Stimulated activated CD8-positive, alpha-beta memory T cell treated with anti-CD3 and anti-CD28 coated beads, Interleukin-2, amount 100 ng/mL, for 48 hours (primary cell): Measurements from ENCODE around the gene IL1RN.

ENCODE experiments used
- DNase-seq, 2 donors: peaks; one replicate each; pipeline ENCODE4 v3.0.0-alpha.2; 2020; ENCODE audit warnings: low read depth in 2 of 2

The IL1RN gene

DNA sequence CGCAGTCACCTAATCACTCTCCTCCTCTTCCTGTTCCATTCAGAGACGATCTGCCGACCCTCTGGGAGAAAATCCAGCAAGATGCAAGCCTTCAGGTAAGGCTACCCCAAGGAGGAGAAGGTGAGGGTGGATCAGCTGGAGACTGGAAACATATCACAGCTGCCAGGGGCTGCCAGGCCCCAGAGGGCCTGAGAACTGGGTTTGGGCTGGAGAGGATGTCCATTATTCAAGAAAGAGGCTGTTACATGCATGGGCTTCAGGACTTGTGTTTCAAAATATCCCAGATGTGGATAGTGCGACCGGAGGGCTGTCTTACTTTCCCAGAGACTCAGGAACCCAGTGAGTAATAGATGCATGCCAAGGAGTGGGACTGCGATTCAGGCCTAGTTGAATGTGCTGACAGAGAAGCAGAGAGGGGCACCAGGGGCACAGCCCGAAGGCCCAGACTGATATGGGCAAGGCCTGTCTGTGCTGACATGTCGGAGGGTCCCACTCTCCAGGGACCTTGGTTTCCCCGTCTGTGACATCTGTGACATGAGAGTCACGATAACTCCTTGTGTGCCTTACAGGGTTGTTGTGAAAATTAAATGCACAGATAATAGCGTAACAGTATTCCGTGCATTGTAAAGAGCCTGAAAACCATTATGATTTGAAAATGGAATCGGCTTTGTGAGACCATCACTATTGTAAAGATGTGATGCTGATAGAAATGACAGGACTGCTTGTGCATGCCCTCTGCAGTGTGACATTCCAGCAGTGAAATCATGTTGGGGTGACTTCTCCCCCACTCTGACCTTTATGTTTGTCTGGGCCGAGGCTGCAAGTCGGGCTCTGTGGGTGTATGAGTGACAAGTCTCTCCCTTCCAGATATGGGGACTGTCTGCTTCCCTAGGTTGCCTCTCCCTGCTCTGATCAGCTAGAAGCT lies 510 bp downstream of the IL1RN start:
- DNase-seq, result no peak

DNA sequence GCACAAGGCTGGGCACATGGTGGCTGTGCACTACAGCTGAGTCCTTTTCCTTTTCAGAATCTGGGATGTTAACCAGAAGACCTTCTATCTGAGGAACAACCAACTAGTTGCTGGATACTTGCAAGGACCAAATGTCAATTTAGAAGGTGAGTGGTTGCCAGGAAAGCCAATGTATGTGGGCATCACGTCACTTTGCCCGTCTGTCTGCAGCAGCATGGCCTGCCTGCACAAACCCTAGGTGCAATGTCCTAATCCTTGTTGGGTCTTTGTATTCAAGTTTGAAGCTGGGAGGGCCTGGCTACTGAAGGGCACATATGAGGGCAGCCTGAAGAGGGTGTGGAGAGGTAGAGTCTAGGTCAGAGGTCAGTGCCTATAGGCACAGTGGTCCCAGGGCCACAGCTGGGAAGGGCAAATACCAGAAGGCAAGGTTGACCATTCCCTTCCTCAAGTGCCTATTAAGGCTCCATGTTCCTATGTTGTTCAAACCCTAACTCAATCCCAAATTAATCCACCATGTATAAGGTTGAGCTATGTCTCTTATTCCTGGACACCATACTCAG lies 2.2 kb downstream of the IL1RN start:
- DNase-seq, result no peak

DNA sequence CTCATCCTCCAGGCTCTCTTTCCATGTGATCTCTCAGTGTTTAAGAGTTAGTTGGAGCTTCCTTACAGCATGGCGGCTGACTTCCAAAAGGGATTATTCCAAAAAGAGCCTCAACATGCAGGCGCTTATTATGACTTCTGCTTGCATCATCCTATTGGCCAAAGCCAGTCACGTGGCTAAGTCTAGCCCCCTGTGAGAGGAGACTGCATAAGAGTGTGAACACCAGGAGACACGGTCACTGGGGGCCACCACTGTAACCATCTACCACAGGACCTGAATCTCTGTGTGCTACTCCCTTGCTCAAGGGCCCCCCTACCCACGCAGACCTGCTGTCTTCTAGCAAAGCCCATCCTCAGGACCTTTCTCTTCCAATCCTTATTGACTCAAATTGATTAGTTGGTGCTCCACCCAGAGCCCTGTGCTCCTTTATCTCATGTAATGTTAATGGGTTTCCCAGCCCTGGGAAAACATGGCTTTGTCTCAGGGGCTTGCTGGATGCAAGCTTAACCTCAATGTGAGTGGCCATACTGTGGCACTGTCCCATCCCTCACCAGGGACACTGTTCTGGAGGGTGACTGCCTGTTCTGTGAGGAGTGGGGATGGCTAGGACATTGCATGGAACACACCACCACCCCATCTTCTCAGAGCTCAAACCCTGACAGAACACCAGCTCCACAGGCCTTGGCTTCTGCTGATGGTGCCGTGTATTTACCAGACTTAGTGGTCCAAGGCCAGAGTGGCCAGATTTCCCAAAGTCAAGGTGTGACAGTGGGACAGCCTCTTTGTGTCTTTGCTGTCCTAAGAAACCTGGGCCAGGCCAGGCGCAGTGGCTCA lies 4.2 kb downstream of the IL1RN start:
- no peak for DNase-seq

DNA sequence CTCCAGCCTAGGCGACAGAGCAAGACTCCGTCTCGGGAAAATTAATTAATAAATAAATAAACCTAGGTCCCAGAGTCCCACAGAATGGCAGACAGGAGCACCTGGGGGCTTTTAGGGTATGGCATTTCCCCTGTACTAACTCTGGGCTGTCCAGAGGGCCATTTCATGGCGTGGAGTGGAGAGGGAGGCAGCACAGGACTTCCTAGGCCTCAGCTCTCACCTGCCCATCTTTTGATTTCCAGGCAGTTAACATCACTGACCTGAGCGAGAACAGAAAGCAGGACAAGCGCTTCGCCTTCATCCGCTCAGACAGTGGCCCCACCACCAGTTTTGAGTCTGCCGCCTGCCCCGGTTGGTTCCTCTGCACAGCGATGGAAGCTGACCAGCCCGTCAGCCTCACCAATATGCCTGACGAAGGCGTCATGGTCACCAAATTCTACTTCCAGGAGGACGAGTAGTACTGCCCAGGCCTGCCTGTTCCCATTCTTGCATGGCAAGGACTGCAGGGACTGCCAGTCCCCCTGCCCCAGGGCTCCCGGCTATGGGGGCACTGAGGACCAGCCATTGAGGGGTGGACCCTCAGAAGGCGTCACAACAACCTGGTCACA lies 5.1 kb downstream of the IL1RN start:
- no peak for DNase-seq

DNA sequence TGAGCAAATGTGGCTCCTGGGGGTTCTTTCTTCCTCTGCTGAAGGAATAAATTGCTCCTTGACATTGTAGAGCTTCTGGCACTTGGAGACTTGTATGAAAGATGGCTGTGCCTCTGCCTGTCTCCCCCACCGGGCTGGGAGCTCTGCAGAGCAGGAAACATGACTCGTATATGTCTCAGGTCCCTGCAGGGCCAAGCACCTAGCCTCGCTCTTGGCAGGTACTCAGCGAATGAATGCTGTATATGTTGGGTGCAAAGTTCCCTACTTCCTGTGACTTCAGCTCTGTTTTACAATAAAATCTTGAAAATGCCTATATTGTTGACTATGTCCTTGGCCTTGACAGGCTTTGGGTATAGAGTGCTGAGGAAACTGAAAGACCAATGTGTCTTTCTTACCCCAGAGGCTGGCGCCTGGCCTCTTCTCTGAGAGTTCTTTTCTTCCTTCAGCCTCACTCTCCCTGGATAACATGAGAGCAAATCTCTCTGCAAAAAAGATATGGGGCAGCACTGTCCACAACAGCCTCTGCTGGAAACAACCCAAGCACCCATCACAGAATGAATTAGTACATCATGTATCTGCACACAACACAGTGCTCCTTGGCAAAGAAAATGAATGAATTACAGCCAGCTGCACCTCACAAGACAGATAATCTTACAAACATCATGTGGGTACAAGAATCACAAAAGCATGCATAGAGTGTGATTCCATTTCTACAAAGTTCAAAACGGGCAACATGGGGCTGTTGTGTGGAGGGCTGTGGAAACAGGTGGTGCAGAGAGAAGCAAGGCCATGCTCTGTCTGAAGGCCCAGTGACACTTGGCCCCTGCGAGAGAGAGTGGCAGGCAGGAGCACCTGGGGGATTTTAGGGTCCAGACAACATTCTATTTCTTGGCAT lies 6.6 kb downstream of the IL1RN start:
- no peak for DNase-seq

DNA sequence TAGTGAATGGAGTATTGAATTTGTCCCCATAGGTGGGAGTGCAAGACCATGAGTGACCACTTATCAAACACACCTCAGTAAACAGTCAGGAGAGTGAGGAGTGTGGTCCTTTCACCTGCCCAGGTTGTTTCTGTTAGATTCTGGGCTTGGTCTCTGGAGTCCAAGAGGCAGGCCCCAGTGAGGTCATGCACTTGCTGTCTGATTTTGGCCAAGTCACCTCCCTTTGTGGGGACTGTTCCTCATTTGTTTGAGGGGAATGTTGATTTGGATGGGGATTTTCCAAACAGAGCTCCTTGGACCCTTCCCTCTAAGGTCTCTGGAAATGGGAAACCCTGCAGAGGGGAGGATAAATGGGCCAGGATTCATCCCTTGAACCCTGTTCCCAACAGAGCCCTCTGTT lies 7.3 kb downstream of the IL1RN start:
- DNase-seq, result no peak

DNA sequence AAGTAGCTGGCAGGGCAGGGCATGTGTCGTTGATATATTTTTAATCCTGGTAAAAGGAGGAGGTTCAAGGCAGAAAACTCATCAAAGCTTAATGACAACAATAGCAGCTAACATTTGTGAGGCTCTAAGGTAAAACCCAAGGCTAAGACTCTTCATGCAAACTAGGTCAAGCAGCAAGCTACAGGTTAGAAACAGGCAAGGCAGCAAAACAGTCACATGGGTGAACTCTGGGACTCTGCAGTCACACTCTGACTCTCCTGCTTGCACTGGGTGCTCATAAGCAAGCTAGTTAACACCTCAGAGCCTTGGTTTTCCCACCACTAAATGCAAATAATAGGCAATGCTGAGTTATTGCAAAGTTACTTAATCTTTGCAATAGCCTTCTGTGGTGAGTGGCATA lies 7.9 kb downstream of the IL1RN start:
- DNase-seq, result no peak

DNA sequence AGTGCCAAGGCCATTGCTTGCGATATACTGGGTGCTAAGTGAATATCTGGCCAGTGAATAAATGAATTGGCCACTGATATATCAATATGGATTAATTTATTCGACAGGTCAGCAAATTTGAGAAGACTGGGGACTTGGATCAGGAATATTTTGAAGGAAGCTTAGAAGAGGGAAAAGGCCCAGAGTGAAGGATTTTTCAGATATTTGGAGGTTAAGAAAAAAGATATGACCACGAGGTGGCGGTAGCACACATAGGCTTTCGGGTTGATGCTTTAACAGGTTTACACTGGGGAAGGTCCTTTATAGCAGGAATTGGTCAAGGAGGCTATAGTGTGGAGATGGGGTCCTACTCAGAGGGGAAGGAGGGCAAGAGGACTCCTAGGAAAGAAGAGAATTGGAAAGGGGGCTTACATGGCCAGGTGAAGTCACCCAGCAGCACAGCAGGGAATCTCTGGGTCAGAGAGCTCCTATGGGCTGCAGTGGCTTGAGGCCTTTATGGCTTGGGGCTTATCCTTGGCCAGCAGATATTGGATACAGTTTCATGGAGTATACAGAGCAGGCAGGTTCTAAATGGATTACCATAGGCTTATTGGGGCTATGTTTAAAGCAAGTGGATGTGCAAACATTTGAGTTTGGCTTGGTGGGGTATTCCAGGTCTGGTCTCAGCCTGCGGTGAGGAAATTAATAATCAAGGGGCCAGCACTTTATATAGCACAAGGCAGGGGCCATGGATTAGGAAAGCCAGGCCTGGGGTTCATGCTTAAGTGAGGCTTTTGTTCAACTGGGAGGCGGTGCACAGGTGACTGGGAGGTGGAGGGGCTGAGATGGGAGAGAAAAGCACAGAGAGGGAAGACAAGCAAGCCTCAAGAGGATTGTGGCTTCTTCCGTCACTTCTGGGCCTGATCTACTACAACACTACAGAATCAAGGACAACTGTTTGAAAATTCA lies 9.7 kb downstream of the IL1RN start:
- DNase-seq, result no peak

DNA sequence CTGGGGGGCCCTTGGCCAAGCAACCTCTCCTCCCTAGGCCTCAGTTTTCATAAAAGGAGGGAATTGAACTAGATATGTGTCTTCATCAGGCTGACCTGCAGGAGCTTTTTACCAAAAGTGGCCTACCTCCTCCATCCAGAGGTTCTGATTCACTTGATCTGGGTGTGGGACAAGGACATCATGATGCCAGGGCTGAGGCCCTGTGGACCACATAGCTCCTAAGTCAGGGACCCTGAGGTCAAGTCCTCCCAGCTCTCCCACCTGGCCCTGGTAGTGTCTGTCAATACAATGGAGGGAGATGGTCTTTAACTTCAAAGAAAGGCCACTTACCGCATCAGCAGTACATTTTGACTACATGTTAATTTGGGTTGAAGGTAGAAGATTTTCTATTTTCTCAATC lies 10.4 kb downstream of the IL1RN start:
- DNase-seq, result no peak

DNA sequence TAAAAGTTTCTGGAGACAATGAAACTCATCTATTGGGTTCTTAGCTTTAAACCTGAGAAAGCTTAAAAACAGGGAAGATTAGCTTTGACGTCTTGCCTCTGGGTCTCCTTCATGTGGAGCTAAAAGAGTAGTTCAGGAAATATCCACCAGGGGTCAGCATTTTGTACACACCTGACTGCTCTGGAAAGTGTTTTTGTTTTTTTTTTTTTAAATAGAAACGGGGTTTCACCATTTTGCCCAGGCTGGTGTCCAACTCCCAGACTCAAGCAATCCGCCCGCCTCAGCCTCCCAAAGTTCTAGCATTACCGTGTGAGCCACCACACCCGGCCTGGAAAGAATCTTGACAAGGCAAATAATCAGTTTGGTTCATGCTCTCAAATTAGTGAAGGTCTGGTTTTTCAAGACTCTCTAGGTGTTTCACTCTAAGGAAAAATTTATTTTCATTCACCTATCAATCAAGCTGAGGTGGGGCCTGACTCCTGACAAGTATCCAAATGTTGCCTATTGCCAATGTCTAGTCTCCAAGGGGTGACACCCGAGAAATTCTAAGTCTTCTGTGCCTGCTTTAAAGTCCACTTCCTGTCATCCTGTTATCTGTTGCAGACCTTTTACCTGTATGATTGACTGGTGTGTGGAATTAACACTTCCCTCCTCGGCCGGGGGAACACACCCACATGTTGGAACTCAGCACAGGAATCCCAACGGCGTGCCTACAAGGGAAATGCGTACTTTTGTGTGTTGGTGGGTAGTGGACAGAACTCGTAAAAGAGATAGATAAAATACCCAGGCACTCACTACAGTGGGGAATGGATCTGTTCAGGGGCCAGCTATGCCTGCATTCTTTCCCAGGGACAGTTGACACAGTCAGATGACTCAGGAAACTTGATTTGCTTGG lies 11.3 kb downstream of the IL1RN start:
- DNase-seq, result no peak

DNA sequence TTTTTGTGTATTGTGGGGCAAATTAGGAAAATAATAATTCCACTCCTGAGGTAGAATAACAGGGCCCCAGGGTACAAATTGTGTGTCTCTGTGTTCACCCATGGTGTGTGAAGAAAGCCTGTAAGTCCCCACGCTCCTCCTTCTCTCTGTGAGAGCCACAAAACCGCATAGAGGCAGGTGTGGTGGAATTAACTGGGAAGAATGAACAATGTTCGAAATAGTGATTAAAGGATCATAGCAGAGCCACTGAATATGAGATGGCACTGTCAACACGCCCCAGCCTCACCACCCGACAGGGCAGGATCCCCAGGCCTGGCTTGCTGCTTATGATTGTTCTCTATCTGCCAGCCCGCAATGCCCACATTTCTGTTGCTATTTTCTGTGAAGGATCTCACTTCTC lies 14.1 kb downstream of the IL1RN start:
- no peak for DNase-seq

DNA sequence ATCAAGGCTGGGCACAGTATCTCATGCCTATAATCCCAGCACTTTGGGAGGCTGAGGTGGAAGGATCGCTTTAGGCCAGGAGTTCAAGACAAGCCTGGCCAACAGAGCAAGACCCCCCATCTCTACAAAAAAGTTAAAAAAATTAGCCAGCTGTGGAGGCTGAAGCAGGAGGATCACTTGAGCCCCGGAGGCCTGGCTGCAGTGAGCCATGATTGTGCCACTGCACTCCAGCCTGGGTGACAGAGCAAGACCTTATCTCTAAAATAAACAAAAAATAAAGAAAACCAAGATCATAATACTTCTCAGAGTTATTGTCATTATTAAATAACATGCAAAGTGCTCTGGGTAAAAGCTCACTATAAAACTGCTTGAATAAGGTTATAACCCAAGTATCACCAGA lies 14.9 kb downstream of the IL1RN start:
- no peak for DNase-seq

DNA sequence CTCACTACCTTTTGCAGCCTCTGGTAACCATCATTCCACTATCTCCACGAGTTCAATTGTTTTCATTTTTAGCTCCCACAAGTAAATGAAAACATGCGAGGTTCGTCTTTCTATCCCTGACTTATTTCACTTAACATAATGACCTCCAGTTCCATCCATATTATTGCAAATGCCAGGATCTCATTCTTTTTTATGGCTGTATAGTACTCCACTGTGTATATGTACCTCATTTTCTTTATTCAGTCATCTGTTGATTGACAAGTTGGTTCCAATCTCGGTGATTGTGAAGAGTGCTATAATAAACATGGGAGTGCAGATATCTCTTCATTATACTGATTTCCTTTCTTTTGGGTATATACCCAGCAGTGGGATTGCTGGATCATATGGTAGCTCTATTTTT lies 16.9 kb downstream of the IL1RN start:
- DNase-seq, result no peak

DNA sequence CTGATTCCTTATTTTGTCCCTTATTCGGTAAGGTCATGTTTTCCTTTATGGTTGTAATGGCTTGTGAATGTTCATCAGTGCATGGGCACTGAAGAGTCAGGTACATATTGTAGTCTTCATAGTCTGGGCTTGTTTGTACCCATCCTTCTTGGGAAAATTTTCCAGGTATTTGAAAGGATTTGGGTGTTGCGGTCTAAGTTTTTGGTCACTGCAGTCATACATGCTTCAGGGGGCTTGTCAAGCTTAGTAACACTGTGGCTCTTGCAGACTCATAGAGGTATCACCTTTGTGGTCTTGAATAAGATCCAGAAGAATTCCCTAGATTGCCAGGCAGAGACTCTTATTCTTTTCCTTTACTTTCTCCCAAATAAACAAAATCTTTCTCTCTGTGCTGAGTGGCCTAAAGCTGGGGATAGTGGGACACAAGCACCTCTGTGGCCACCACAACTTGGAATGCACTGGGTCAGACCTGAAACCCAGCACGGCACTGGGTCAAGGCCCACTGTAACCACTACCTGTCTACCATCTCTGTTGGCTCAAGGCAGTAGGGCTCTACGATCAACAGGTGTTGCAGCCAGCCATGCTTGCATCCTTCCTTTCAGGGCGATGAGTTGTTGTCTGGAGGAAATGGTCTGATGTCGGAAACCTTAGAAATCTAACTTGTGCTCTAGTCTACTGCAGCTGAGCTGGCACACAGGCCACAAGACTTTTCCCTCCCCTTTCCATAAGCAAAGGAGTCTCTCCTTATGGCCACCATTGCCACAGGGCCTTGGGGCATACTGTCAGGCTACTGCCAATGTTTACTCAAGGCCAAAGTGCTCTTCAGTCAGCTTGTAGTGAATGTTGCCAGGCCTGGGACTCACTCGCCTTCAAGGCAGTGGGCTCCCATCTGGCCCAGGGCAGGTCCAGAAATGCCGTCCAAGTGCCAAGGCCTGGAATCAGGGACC lies 21.5 kb downstream of the IL1RN start:
- no peak for DNase-seq

DNA sequence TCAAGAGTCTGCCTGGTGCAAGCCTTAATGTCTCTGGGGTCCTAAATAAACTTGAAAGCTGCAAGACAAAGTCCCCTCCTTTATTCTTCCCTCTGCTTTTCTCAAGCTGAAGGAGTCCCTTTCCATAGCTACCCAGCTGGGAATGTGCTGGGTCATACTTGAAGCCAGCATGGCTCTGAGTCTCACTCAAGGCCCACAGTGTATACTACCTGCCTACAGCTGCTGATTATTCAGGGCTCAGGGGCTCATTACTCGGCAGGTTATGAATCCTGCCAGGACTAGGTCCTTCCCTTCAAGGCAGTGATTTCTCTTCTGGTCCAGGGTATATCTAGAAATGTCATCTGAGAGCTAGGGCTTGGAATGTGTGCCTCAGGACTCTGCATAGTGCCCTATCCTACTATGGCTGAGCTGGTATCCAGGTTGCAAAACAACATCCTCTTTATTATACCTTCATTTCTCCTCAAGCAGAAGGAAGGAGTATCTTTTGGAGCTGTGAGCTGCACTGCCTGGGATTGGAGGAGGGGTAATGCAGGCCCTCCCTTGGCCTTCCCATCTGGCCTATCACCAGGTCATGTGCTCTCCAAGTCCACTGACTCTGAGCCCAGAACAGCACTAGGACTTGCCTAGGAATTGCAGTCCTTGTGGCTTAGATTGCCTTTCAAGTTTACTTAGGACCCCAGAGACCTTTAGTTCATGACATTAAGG lies 22.3 kb downstream of the IL1RN start:
- no peak for DNase-seq

DNA sequence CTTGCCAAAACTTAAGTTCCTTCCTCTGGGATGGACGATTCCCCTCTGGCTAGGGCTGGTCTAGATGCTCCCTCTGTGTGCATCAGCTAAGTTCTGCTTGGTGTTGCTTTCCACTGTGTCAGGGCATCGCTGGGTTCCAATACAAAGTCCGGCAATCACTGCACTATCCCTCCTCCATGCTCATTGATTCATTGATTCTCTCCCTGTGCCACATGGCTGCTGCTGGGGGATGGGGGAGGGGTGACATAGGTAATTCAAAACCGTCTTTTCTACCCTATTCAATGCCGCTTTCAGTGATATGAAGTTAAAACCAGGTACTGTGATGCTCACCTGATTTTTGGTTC lies 22.8 kb downstream of the IL1RN start:
- no peak for DNase-seq

DNA sequence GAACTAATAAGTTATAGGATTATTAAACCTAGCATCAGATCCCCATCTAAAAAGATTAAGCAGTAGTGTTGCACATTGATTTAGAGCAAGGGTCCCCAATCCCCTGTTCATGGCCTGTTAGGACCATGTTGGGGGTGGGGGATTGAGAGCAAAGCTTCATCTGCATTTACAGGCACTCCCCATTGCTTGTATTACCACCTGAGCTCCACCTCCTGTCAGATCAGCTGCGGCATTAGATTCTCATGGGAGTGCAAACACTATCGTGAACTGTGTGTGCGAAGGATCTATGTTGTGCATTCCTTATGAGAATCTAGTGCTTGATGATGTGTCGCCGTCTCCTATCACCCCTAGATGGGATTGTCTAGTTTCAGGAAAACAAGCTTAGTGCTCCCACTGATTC lies 27.9 kb downstream of the IL1RN start:
- no peak for DNase-seq
